Mesendoderm (in vitro differentiated cells): ENCODE data around the gene MAFF.

ENCODE experiments used
- DNase-seq: peaks from one replicate; pipeline ENCODE4 v3.0.0; 2013
- H2AK5ac ChIP-seq: 2 replicates; pipeline ENCODE4 v1.6.1; 2013; ENCODE audit warnings: low read length, inconsistent platforms
- H2BK120ac ChIP-seq: 2 replicates; pipeline ENCODE4 v1.6.1; 2013; ENCODE audit warnings: low read depth, mild to moderate bottlenecking, low read length, moderate library complexity, mixed read lengths
- H2BK15ac ChIP-seq: replicated peaks from 2 replicates; pipeline ENCODE4 v1.6.1; 2013; ENCODE audit warnings: low read depth, mild to moderate bottlenecking, moderate library complexity
- H2BK5ac ChIP-seq: 2 replicates; pipeline ENCODE4 v1.6.1; 2013; ENCODE audit warnings: low read length, inconsistent platforms
- H3K18ac ChIP-seq: 2 replicates; pipeline ENCODE4 v1.6.1; 2013; ENCODE audit warnings: mild to moderate bottlenecking, low read length, mixed read lengths
- H3K23ac ChIP-seq: one replicate; pipeline ENCODE4 v1.6.1; 2013; ENCODE audit warnings: low read length
- H3K27ac ChIP-seq: 2 replicates; pipeline ENCODE4 v1.5.1; 2013; ENCODE audit warnings: low read depth, mild to moderate bottlenecking, inconsistent platforms, low read length, moderate library complexity
- H3K27me3 ChIP-seq: 2 replicates; pipeline ENCODE4 v1.6.1; 2013; ENCODE audit warnings: low read length, control low read depth, mild to moderate bottlenecking, inconsistent platforms; ENCODE audit not compliant: insufficient read depth, poor library complexity
- H3K36me3 ChIP-seq: 2 replicates; pipeline ENCODE4 v1.6.1; 2013; ENCODE audit warnings: low read length, inconsistent platforms; ENCODE audit not compliant: control insufficient read depth, insufficient read depth
- H3K4ac ChIP-seq: one replicate; pipeline ENCODE4 v1.6.1; 2013; ENCODE audit warnings: low read depth, mild to moderate bottlenecking, low read length, moderate library complexity
- H3K4me1 ChIP-seq: 2 replicates; pipeline ENCODE4 v1.6.1; 2013; ENCODE audit warnings: low read depth, low read length, inconsistent platforms; ENCODE audit not compliant: control insufficient read depth
- H3K4me2 ChIP-seq: 2 replicates; pipeline ENCODE4 v1.6.1; 2013; ENCODE audit warnings: low read length
- H3K4me3 ChIP-seq: 2 replicates; pipeline ENCODE4 v1.5.1; 2013; ENCODE audit warnings: mild to moderate bottlenecking, low read length
- H3K56ac ChIP-seq: one replicate; pipeline ENCODE4 v1.6.1; 2013; ENCODE audit warnings: low read length
- H3K79me1 ChIP-seq: 2 replicates; pipeline ENCODE4 v1.6.1; 2013; ENCODE audit warnings: low read length, inconsistent platforms
- H3K79me2 ChIP-seq: 2 replicates; pipeline ENCODE4 v1.6.1; 2013; ENCODE audit warnings: mild to moderate bottlenecking, low read length; ENCODE audit not compliant: control insufficient read depth, insufficient read depth
- H3K9ac ChIP-seq: 2 replicates; pipeline ENCODE4 v1.6.1; 2013; ENCODE audit warnings: low read length, inconsistent platforms
- H4K5ac ChIP-seq: one replicate; pipeline ENCODE4 v1.6.1; 2013; ENCODE audit warnings: low read length
- H4K8ac ChIP-seq: one replicate; pipeline ENCODE4 v1.6.1; 2013; ENCODE audit warnings: low read depth, mild to moderate bottlenecking, control low read depth, low read length, moderate library complexity
- WGBS: extraction: QIAGEN DNeasy Blood & Tissue Kit; methylation state at CpG from one replicate; pipeline ENCODE4 v1.1.7; 2013; ENCODE audit warnings: low lambda C conversion rate, missing lambda C conversion rate; ENCODE audit not compliant: insufficient coverage; ENCODE audit errors: extremely low coverage; 5-methylcytosine and 5-hydroxymethylcytosine counted together

The MAFF gene

DNA sequence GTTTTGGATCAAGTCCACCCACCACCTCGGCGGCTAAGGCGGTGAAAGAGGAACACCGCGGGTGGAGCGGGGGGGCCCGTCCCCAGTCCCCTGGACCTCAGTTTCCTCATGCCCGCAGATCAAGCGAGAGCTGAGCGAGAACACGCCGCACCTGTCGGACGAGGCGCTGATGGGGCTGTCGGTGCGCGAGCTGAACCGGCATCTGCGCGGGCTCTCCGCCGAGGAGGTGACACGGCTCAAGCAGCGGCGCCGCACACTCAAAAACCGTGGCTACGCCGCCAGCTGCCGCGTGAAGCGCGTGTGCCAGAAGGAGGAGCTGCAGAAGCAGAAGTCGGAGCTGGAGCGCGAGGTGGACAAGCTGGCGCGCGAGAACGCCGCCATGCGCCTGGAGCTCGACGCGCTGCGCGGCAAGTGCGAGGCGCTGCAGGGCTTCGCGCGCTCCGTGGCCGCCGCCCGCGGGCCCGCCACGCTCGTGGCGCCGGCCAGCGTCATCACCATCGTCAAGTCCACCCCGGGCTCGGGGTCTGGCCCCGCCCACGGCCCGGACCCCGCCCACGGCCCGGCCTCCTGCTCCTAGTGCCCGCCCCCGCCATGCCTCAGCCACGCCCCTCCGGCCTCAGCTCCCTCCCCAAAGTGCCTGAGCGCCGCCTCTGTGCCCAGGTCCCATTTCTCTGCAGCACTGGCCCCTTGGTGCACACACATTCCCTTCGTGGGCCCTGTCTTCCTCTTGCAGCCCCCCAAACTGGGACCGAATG, 12.7 kb downstream of the MAFF start:
- no peak overlapping the region for H3K27ac ChIP-seq
- peaks cover 3% of the 10 kb centered on the region for H3K4me1 ChIP-seq
- H3K4me3 ChIP-seq: peak overlapping the region; percentile 27

DNA sequence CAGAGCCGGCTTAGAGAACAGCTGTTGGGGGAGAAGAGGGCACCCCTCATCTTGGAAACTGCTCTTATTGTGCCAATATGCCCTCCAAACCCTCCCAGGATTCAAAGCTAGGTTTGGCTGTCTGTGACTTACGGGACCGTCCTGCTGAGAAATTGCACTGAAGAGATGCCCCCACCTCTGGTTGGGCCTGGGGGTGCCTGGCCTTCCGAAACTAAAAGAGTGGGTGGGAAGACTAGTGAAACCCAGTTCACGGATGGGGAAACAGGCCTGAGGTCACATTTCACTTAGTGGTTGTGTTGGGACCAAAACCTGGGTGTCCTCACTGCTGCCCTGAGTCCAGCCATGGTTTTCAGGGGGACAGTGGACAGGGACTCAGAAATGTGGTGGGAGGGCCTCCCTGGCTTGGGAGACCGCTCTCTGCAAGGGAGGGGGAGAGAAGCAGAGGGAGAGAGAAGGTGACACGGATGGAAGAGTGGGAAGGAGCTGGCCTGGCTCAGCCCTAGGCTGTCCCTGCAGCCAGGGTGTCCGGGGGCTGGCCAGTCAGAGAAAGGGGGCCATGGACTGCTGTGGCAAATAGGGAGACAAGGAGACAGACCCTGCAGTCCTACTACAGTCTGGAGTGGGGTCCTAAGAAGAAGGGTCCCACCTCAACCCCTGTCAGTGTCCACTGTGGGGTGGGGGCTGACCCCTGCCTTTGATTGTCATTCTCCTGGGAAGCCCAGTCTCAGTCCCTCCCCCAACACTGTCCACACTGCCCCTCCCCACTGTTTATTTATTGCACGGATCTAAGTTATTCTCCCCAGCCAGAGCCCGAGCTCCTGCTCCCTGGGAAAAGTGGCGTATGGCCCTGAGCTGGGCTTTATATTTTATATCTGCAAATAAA, 13.6 kb downstream of the MAFF start:
- Histone ChIP-seq H2AK5ac (no peak overlapping the region), H2BK15ac (no peak overlapping the region), H3K18ac (no peak overlapping the region), H3K79me1 (no peaks in the 10 kb centered on the region), H3K4me3 (no peak overlapping the region), H3K56ac (no peak overlapping the region), H3K4ac (no peak overlapping the region), H4K5ac (no peak overlapping the region), H3K27me3 (peaks cover 4% of the 10 kb centered on the region), H3K4me2 (no peak overlapping the region), H3K36me3 (no peaks in the 10 kb centered on the region), H3K23ac (no peak overlapping the region), H2BK120ac (no peak overlapping the region), H3K9ac (peak overlapping the region; percentile 48), H3K27ac (no peak overlapping the region), H4K8ac (no peak overlapping the region), H2BK5ac (no peak overlapping the region), H3K4me1 (peaks cover 3% of the 10 kb centered on the region), H3K79me2 (no peaks in the 10 kb centered on the region)
- DNase-seq: no peak
- WGBS: no CpG with 5 or more reads among the region's 11 CpGs

More for the DNA sequence above, 12.7 kb downstream of the MAFF start:
- Histone ChIP-seq H3K56ac (peak overlapping the region; percentile 64), H3K18ac (no peak overlapping the region), H3K4me2 (peak overlapping the region; percentile 74), H3K79me1 (no peaks in the 10 kb centered on the region), H4K8ac (no peak overlapping the region), H3K36me3 (no peaks in the 10 kb centered on the region), H3K4ac (no peak overlapping the region), H3K27me3 (peaks cover 4% of the 10 kb centered on the region), H2BK5ac (no peak overlapping the region), H2AK5ac (no peak overlapping the region), H4K5ac (no peak overlapping the region), H3K23ac (peak overlapping the region; percentile 50), H3K9ac (peak overlapping the region; percentile 48), H3K79me2 (no peaks in the 10 kb centered on the region), H2BK120ac (no peak overlapping the region), H2BK15ac (no peak overlapping the region)
- WGBS: no CpG with 5 or more reads among the region's 81 CpGs
- DNase-seq: peak; percentile 83

DNA sequence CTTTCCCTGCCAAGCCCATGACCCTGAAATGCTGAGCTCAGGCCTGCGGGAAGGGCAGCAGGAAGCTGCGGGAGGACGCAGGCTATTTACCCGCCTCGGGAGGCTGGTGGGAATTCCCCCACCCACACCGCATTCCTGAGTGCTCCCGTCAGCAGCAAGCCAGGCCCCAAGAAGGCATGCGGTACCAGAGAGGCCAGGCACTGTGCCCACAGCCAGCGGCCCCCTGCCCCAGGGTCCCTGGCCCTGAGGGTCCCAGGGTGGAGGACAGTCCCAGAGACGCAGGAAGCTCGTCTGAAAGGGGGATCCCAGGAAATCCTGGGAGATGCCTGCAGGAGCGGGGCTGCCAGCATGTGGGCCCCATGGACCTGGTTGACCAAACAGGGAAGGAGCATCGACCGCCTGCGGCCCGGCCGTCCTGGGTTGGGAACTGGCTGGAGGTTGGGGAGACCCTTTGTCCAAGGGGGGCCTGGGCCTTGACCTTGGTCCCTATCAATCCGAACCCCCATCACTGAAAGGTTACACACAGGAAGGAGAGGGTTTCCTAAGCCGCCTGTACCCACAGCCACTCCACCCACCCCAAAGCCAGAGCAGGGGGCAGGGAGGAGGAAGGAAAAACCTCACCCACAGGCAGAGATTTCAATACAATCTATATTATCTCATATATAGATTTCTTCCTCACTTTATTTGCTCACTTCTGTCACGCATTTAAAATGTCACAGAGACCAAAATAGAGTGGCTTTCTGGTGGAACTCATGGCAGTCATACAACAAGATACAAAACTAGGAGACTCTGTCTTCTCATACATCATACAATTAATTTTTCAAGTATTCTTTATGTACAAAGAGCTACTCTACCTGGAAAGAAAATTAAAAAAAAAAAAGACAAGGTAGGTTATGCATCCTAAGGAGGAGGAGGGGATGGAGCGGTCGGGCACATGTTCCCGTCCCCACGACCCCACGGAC, 17.1 kb downstream of the MAFF start:
- Histone ChIP-seq H3K4me3 (no peak overlapping the region), H3K4ac (peak overlapping the region; percentile 38), H3K56ac (peak overlapping the region; percentile 37), H3K27me3 (no peaks in the 10 kb centered on the region), H3K9ac (peak overlapping the region; percentile 32), H3K27ac (no peak overlapping the region), H4K8ac (no peak overlapping the region), H2AK5ac (no peak overlapping the region), H3K36me3 (no peaks in the 10 kb centered on the region), H3K4me2 (no peak overlapping the region), H2BK5ac (no peak overlapping the region), H3K23ac (no peak overlapping the region), H3K79me2 (no peaks in the 10 kb centered on the region), H2BK120ac (no peak overlapping the region), H3K18ac (peak overlapping the region; percentile 19), H2BK15ac (no peak overlapping the region), H3K79me1 (no peaks in the 10 kb centered on the region), H4K5ac (no peak overlapping the region), H3K4me1 (peaks cover 3% of the 10 kb centered on the region)
- no CpG with 5 or more reads among the region's 25 CpGs for WGBS
- DNase-seq: peak; percentile 93

DNA sequence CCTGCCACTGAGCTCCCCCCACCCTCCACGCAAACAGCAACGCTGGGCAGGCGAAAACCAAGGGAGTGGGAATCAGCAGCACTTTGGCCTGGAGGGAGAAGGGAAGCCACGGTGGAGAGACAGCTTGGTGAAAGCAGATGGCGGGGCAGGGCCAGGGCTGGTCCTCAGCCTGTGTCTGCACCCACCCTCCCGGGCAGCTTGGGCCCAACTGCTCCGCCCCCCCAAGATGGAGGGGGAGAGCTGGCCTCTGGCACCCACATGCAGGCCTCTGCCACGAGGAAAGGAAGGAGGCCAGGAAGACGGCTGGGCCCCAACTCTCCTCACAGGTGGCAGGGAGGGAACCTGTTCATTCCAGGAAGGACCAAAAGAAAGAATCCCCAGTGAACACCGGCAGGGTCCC, 17.8 kb downstream of the MAFF start:
- Histone ChIP-seq H3K18ac (no peak overlapping the region), H2BK15ac (no peak overlapping the region), H3K4ac (no peak overlapping the region), H3K4me3 (no peak overlapping the region), H3K36me3 (no peaks in the 10 kb centered on the region), H3K4me2 (no peak overlapping the region), H2AK5ac (no peak overlapping the region), H3K27me3 (no peaks in the 10 kb centered on the region), H3K56ac (peak overlapping the region; percentile 37), H4K5ac (no peak overlapping the region), H3K4me1 (peaks cover 3% of the 10 kb centered on the region), H4K8ac (no peak overlapping the region), H3K23ac (no peak overlapping the region), H3K79me1 (no peaks in the 10 kb centered on the region), H3K79me2 (no peaks in the 10 kb centered on the region), H3K9ac (no peak overlapping the region), H3K27ac (no peak overlapping the region), H2BK5ac (no peak overlapping the region), H2BK120ac (no peak overlapping the region)
- no peak for DNase-seq
- WGBS: no CpG with 5 or more reads among the region's 10 CpGs

DNA sequence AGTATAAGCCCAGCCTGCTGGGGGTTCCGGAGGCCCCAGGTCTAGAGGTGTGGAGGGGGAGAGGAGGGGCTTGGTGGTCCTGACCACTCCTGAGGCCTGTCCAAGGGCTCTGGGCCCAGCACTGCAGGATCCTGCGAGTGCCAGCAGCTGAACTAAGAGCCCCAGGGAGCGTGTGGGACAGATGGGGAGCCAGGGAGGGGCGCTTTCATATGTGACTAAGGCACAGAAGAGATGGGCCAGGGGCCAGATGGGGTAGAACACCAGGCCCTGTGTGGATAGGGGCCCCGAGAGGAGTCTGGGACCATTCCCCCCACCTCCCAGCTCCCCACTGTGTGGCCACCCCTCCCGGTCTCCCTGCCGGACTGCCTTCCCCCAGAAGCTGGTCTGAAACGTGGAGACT, 18.4 kb downstream of the MAFF start:
- no CpG with 5 or more reads among the region's 8 CpGs for WGBS

More for the DNA sequence above, 18.4 kb downstream of the MAFF start:
- Histone ChIP-seq H3K27me3 (no peaks in the 10 kb centered on the region), H3K27ac (no peak overlapping the region), H3K79me2 (no peaks in the 10 kb centered on the region), H3K4me3 (no peak overlapping the region), H4K8ac (no peak overlapping the region), H2BK15ac (no peak overlapping the region), H3K4ac (no peak overlapping the region), H3K18ac (no peak overlapping the region), H3K23ac (no peak overlapping the region), H3K56ac (no peak overlapping the region), H2AK5ac (no peak overlapping the region), H3K4me2 (no peak overlapping the region), H2BK5ac (no peak overlapping the region), H3K4me1 (peaks cover 3% of the 10 kb centered on the region), H3K36me3 (no peaks in the 10 kb centered on the region), H4K5ac (no peak overlapping the region), H3K9ac (no peak overlapping the region), H2BK120ac (no peak overlapping the region), H3K79me1 (no peaks in the 10 kb centered on the region)
- no peak for DNase-seq
